Measurements from ENCODE around the gene TOLLIP.

GRCh38 chr11:1234771-1235305 lies 74.6 kb downstream of the TOLLIP start:
- TF ChIP-seq CTCF (IDR thresholded peaks at IDR 0.05) (no peak), POLR2A (IDR thresholded peaks at IDR 0.05) (no peak)

All from esophagus squamous epithelium (tissue), 4 donors.